ENCODE data around the gene RAB42. TPM values are rescaled to one million over a fixed set of nuclear protein-coding genes. Genes with fewer than 3 reads are reported as not detected.
"Not testable (repeated sequence)": the region's sequence is repeated elsewhere in the genome, so short reads cannot be mapped to it uniquely, and the experiment has no call there.

RAB42 gene
- total and polyA plus RNA-seq, 8 donors, result 0.70 to 5.5 (median 2.2) TPM; not detected in 2

GRCh38 chr1:28580722-28581530, 11.1 kb upstream of the RAB42 start:
- 0 to 1% (median 1%) methylated on average over 22 to 26 of the region's 26 CpGs for WGBS, 5 donors
- Histone ChIP-seq H3K27me3 (no peaks in the 10 kb centered on the region), H3K4me3 (peak overlapping the region; percentile 84 to 96 (median 92)), H3K36me3 (peaks cover 37 to 47% (median 43%) of the 10 kb centered on the region in 4 donors), H3K9me3 (no peaks in the 10 kb centered on the region), H3K4me1 (peaks cover 22 to 37% (median 33%) of the 10 kb centered on the region in 4 donors), H3K27ac (peak overlapping the region; percentile 86 to 97 (median 92))
- intact Hi-C loops (cut with DNase I; ENCODE audit: low total_unique reads), result no loop called here
- TF ChIP-seq EP300 (IDR thresholded peaks at IDR 0.05) (no peak), CTCF (IDR thresholded peaks at IDR 0.05) (peak in 1 of 7 experiments; percentile 4), POLR2AphosphoS5 (IDR thresholded peaks at IDR 0.05) (peak in 1 of 3 donors; percentile 54), POLR2A (IDR thresholded peaks at IDR 0.05) (no peak)
- DNase-seq, result peak; percentile 42 to 63

- H3K27me3 ChIP-seq, result no peaks in the 10 kb centered on the region
- H3K4me3 ChIP-seq, result peak overlapping the region; percentile 84 to 96 (median 92)
- no peaks in the 10 kb centered on the region for H3K9me3 ChIP-seq
- H3K36me3 ChIP-seq, result peaks cover 34 to 39% (median 36%) of the 10 kb centered on the region in 4 donors
- peak; percentile 98 for DNase-seq
- TF ChIP-seq CTCF (IDR thresholded peaks at IDR 0.05), result peak in 2 of 7 experiments; percentile 13 to 32
- peak in 2 of 4 donors; percentile 70 to 71 for TF ChIP-seq POLR2A (IDR thresholded peaks at IDR 0.05)
- TF ChIP-seq EP300 (IDR thresholded peaks at IDR 0.05), result no peak
- peak; percentile 86 to 99 (median 98) for TF ChIP-seq POLR2AphosphoS5 (IDR thresholded peaks at IDR 0.05)
- H3K4me1 ChIP-seq, result peaks cover 22 to 37% (median 33%) of the 10 kb centered on the region in 4 donors
- 0 to 5% (median 0%) methylated on average over 4 to 75 of the region's 75 CpGs for WGBS, 5 donors
- intact Hi-C loops (cut with DNase I; ENCODE audit: low total_unique reads), result no loop called here
- peak overlapping the region; percentile 89 to 97 (median 92) for H3K27ac ChIP-seq
These were observed 10.4 kb upstream of the RAB42 start for GRCh38 chr1:28581531-28582247.

- Histone ChIP-seq H3K36me3 (peaks cover 29 to 34% (median 31%) of the 10 kb centered on the region in 4 donors), H3K9me3 (no peaks in the 10 kb centered on the region), H3K4me3 (peak overlapping the region; percentile 84 to 96 (median 92)), H3K27ac (peak overlapping the region; percentile 89 to 97 (median 92)), H3K27me3 (no peaks in the 10 kb centered on the region), H3K4me1 (peaks cover 22 to 37% (median 33%) of the 10 kb centered on the region in 4 donors)
- WGBS, 5 donors, result 0 to 3% (median 1%) methylated on average over 7 to 10 of the region's 10 CpGs
- TF ChIP-seq POLR2AphosphoS5 (IDR thresholded peaks at IDR 0.05) (no peak), CTCF (IDR thresholded peaks at IDR 0.05) (no peak), EP300 (IDR thresholded peaks at IDR 0.05) (no peak), POLR2A (IDR thresholded peaks at IDR 0.05) (no peak)
- intact Hi-C loops (cut with DNase I; ENCODE audit: low total_unique reads), result no loop called here
- peak in 1 of 2 donors; percentile 58 for DNase-seq
These were observed 9.8 kb upstream of the RAB42 start for GRCh38 chr1:28582248-28582615.

- H3K27ac ChIP-seq; intact Hi-C loops (cut with DNase I; ENCODE audit: low total_unique reads); H3K4me3 ChIP-seq; H3K9me3 ChIP-seq; H3K36me3 ChIP-seq; H3K27me3 ChIP-seq; DNase-seq: not testable (repeated sequence)
- 89 to 93% (median 92%) methylated on average over 19 of the region's 19 CpGs for WGBS, 5 donors
- peaks cover 10 to 32% (median 20%) of the 10 kb centered on the region in 4 donors for H3K4me1 ChIP-seq
These were observed 5.3 kb upstream of the RAB42 start for GRCh38 chr1:28586585-28587391.

Measured in stomach (tissue), 9 donors.